ENCODE data around the gene ERBB4.

DNA sequence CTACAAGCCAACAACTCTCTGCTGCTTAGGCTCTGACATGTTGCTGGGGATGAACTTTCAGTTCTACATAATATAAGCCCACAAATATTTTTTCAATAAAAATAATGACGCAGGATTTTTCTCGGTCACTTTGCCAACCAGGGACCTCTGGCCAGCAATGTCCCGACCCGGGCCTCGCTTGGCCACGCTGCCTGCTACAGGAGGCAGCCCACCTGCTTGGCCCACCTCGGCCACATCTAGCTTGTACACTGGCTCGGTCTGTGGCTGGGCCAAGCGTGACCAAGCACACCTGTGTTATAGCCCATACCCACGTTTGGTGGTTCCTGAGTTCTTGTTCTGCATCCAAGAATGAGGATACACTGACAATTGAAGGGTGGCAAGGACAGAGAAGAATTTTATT lies 1208.7 kb downstream of the ERBB4 start:
- TF ChIP-seq, protein P1, sequence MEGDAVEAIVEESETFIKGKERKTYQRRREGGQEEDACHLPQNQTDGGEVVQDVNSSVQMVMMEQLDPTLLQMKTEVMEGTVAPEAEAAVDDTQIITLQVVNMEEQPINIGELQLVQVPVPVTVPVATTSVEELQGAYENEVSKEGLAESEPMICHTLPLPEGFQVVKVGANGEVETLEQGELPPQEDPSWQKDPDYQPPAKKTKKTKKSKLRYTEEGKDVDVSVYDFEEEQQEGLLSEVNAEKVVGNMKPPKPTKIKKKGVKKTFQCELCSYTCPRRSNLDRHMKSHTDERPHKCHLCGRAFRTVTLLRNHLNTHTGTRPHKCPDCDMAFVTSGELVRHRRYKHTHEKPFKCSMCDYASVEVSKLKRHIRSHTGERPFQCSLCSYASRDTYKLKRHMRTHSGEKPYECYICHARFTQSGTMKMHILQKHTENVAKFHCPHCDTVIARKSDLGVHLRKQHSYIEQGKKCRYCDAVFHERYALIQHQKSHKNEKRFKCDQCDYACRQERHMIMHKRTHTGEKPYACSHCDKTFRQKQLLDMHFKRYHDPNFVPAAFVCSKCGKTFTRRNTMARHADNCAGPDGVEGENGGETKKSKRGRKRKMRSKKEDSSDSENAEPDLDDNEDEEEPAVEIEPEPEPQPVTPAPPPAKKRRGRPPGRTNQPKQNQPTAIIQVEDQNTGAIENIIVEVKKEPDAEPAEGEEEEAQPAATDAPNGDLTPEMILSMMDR (IDR thresholded peaks at IDR 0.05 in 4 of 5, conservative IDR thresholded peaks at IDR 0.05 in 1 of 5): no peak
- no peak for TF ChIP-seq POLR2A (IDR thresholded peaks at IDR 0.05)

Data from gastrocnemius medialis (tissue), 4 donors.